T-helper 22 cell (primary cell): ENCODE measurements around the gene CFAP141.
"Not testable (repeated sequence)": the region's sequence is repeated elsewhere in the genome, so short reads cannot be mapped to it uniquely, and the experiment has no call there.

Source experiments
- DNase-seq: peaks from one replicate; pipeline ENCODE4 v3.0.0-alpha.2; 2020; ENCODE audit warnings: low read depth

CFAP141 gene

GRCh38 chr1:154208677-154209388 lies 2.7 kb upstream of the CFAP141 start:
- no peak for DNase-seq

GRCh38 chr1:154207262-154207661 lies 1.1 kb upstream of the CFAP141 start:
- DNase-seq = no peak

GRCh38 chr1:154205778-154206177 lies 355 bp downstream of the CFAP141 start:
- DNase-seq = not testable (repeated sequence)

- no peak for DNase-seq
Observed at GRCh38 chr1:154199563-154199879, 6.6 kb downstream of the CFAP141 start.

- DNase-seq = no peak
Observed at GRCh38 chr1:154198756-154199562, 7.2 kb downstream of the CFAP141 start.

GRCh38 chr1:154193821-154194220 lies 12.3 kb downstream of the CFAP141 start:
- DNase-seq = no peak

- DNase-seq = no peak
Observed at GRCh38 chr1:154192476-154192875, 13.7 kb downstream of the CFAP141 start.

- DNase-seq = no peak
Observed at GRCh38 chr1:154191990-154192461, 14.1 kb downstream of the CFAP141 start, which contains the start of gene TPM3. Gene TPM3, minus strand, starts transcription at chr1:154192100. Its CDS starts 82 bp downstream, at chr1:154192018.

GRCh38 chr1:154190550-154190949 lies 15.6 kb downstream of the CFAP141 start:
- DNase-seq = no peak

GRCh38 chr1:154186852-154187501 lies 19.2 kb downstream of the CFAP141 start:
- DNase-seq = no peak

GRCh38 chr1:154186177-154186576 lies 20.0 kb downstream of the CFAP141 start:
- DNase-seq = peak; percentile 14

GRCh38 chr1:154183046-154183915 lies 22.9 kb downstream of the CFAP141 start:
- DNase-seq = peak; percentile 89

- DNase-seq = peak; percentile 71
Observed at GRCh38 chr1:154182344-154183045, 23.6 kb downstream of the CFAP141 start.

GRCh38 chr1:154181944-154182343 lies 24.2 kb downstream of the CFAP141 start:
- no peak for DNase-seq

GRCh38 chr1:154179946-154180687 lies 26.0 kb downstream of the CFAP141 start:
- no peak for DNase-seq

GRCh38 chr1:154178911-154179811 lies 27.0 kb downstream of the CFAP141 start:
- no peak for DNase-seq

GRCh38 chr1:154178013-154178412 lies 28.1 kb downstream of the CFAP141 start:
- no peak for DNase-seq

GRCh38 chr1:154176337-154176736 lies 29.8 kb downstream of the CFAP141 start:
- no peak for DNase-seq

GRCh38 chr1:154174654-154175053 lies 31.5 kb downstream of the CFAP141 start:
- DNase-seq = no peak
